GM23338 (cell line): ENCODE results near the gene CSTF1. TPM values are rescaled to one million over a fixed set of nuclear protein-coding genes. Genes with fewer than 3 reads are reported as not detected.

Experiments used
- ATAC-seq: fragments of 200-7000 bp; cut with Tn5 transposase; 3 replicates; pipeline ENCODE4 v1.9.1; 2020
- DNase-seq: peaks from one replicate; pipeline ENCODE4 v3.0.0-alpha.2; 2015; ENCODE audit warnings: low spot score
- H2AFZ ChIP-seq: fragments of 200-600 bp; sonication (generic); 2 replicates; pipeline ENCODE4 v1.8.0; 2016; ENCODE audit warnings: antibody characterized with exemption, mild to moderate bottlenecking, moderate library complexity
- H3F3A ChIP-seq: fragments of 200-600 bp; sonication (generic); replicated peaks from 2 replicates; pipeline ENCODE4 v1.8.0; 2017; ENCODE audit warnings: antibody characterized with exemption, mixed run types, low read depth
- H3K27ac ChIP-seq: fragments of 200-600 bp; sonication (generic); 2 replicates; pipeline ENCODE4 v1.6.1; 2016; ENCODE audit warnings: low read depth
- H3K27me3 ChIP-seq: fragments of 200-600 bp; sonication (generic); 2 replicates; pipeline ENCODE4 v1.8.0; 2016; ENCODE audit warnings: mild to moderate bottlenecking, mixed run types, moderate library complexity; ENCODE audit not compliant: insufficient read depth
- H3K36me3 ChIP-seq: fragments of 200-600 bp; sonication (generic); 2 replicates; pipeline ENCODE4 v1.8.0; 2016; ENCODE audit warnings: mild to moderate bottlenecking; ENCODE audit not compliant: insufficient read depth
- H3K4me1 ChIP-seq: fragments of 200-600 bp; sonication (generic); 2 replicates; pipeline ENCODE4 v1.8.0; 2016; ENCODE audit warnings: mild to moderate bottlenecking, moderate library complexity; ENCODE audit not compliant: insufficient read depth
- H3K4me2 ChIP-seq: fragments of 200-600 bp; sonication (generic); 2 replicates; pipeline ENCODE4 v1.7.1; 2017; ENCODE audit warnings: mixed run types
- H3K4me3 ChIP-seq: fragments of 200-600 bp; sonication (generic); 2 replicates; pipeline ENCODE4 v1.6.1; 2016; ENCODE audit warnings: mixed run types
- H3K79me2 ChIP-seq: fragments of 200-600 bp; sonication (generic); replicated peaks from 2 replicates; pipeline ENCODE4 v1.8.0; 2017; ENCODE audit warnings: mild to moderate bottlenecking; ENCODE audit not compliant: insufficient read depth
- H3K9me2 ChIP-seq: fragments of 200-600 bp; sonication (generic); 2 replicates; pipeline ENCODE4 v1.8.0; 2017; ENCODE audit not compliant: insufficient read depth
- H4K20me1 ChIP-seq: fragments of 200-600 bp; sonication (generic); replicated peaks from 2 replicates; pipeline ENCODE4 v1.8.0; 2017; ENCODE audit warnings: mild to moderate bottlenecking; ENCODE audit not compliant: insufficient read depth
- H3K27ac Mint-ChIP-seq: 2 replicates; pipeline ENCODE4 v1.8.0; 2020; ENCODE audit warnings: inconsistent platforms, mild to moderate bottlenecking, moderate library complexity, mixed read lengths
- H3K27me3 Mint-ChIP-seq: 3 replicates; pipeline ENCODE4 v1.8.0; 2022; ENCODE audit warnings: low read depth, mild to moderate bottlenecking, moderate library complexity, mixed read lengths, inconsistent platforms; ENCODE audit not compliant: insufficient read depth, poor library complexity
- H3K36me3 Mint-ChIP-seq: 3 replicates; pipeline ENCODE4 v1.8.0; 2021; ENCODE audit warnings: low read depth, mild to moderate bottlenecking, inconsistent platforms, moderate library complexity, mixed read lengths
- H3K4me1 Mint-ChIP-seq: 3 replicates; pipeline ENCODE4 v1.8.0; 2020; ENCODE audit warnings: mild to moderate bottlenecking, inconsistent platforms, mixed read lengths
- H3K4me3 Mint-ChIP-seq: 3 replicates; pipeline ENCODE4 v1.8.0; 2021; ENCODE audit warnings: moderate library complexity, mild to moderate bottlenecking, inconsistent platforms, mixed read lengths
- H3K9me3 Mint-ChIP-seq: 3 replicates; pipeline ENCODE4 v1.8.0; 2020; ENCODE audit warnings: moderate library complexity, mild to moderate bottlenecking, inconsistent platforms, mixed read lengths
- CREB1 ChIP-seq: fragments of 250-450 bp; sonication (Bioruptor Pico); IDR thresholded peaks from 2 replicates; pipeline ENCODE4 v1.5.0; 2020; ENCODE audit warnings: low read depth, mild to moderate bottlenecking, moderate library complexity
- CTCF ChIP-seq, 2 experiments: fragments of 200-600 bp in 1 of 2; sonication (generic) in 1 of 2; conservative IDR thresholded peaks; 2 replicates each; pipeline versions ENCODE4 v1.5.1 to v1.6.1; 2016 to 2017; ENCODE audit warnings: antibody characterized with exemption in 2 of 2, low read depth in 2 of 2, mild to moderate bottlenecking in 2 of 2, moderate library complexity in 1 of 2
- ETS1 ChIP-seq: IDR thresholded peaks from 2 replicates; pipeline ENCODE4 v1.6.1; 2016; ENCODE audit warnings: antibody characterized with exemption
- EZH2 ChIP-seq: fragments of 200-600 bp; sonication (generic); IDR thresholded peaks from one replicate; pipeline ENCODE4 v1.8.0; 2017; ENCODE audit warnings: antibody characterized with exemption, mild to moderate bottlenecking, low read depth; ENCODE audit not compliant: unreplicated experiment
- EZH2phosphoT487 ChIP-seq: fragments of 200-600 bp; sonication (generic); IDR thresholded peaks from one replicate; pipeline ENCODE4 v1.8.1; 2018; ENCODE audit warnings: antibody characterized with exemption; ENCODE audit not compliant: unreplicated experiment
- JUNB ChIP-seq: IDR thresholded peaks from one replicate; pipeline ENCODE4 v1.6.1; 2016; ENCODE audit warnings: antibody characterized with exemption; ENCODE audit not compliant: unreplicated experiment
- NANOG ChIP-seq: IDR thresholded peaks from 2 replicates; pipeline ENCODE4 v1.6.1; 2016; ENCODE audit warnings: antibody characterized with exemption, borderline replicate concordance
- POLR2AphosphoS5 ChIP-seq: IDR thresholded peaks from 2 replicates; pipeline ENCODE4 v1.6.1; 2016; ENCODE audit warnings: antibody characterized with exemption, low read depth
- STAT1 ChIP-seq: IDR thresholded peaks from one replicate; pipeline ENCODE4 v1.6.1; 2016; ENCODE audit warnings: antibody characterized with exemption; ENCODE audit not compliant: unreplicated experiment
- ZNF114 ChIP-seq: fragments of 250-450 bp; sonication (Bioruptor Pico); IDR thresholded peaks from 2 replicates; pipeline ENCODE4 v1.5.0; 2020; ENCODE audit warnings: mild to moderate bottlenecking, moderate library complexity
- ZNF331 ChIP-seq: fragments of 250-450 bp; sonication (Bioruptor Pico); IDR thresholded peaks from 2 replicates; pipeline ENCODE4 v1.5.0; 2020; ENCODE audit warnings: low read depth, mild to moderate bottlenecking, moderate library complexity
- ZNF462 ChIP-seq: fragments of 250-450 bp; sonication (Bioruptor Pico); IDR thresholded peaks from 2 replicates; pipeline ENCODE4 v1.5.0; 2020; ENCODE audit warnings: mild to moderate bottlenecking, moderate library complexity
- polyA plus RNA-seq: library from polyadenylated mRNA; unstranded; fragments of >200 nt; fragmentation: Nextera tagmentation; extraction: Ambion mirVana; gene quantifications from 2 replicates; pipeline ENCODE4 v1.2.1, GENCODE V29; 2016
- total RNA-seq: library from RNA; depleted of rRNA; stranded (reverse); fragments of >200 nt; shearing (Covaris generic); gene quantifications from 2 replicates; pipeline ENCODE4 v1.2.3, GENCODE V29; 2014
- TF ChIP-seq, protein P1 (sequence below): IDR thresholded peaks from one replicate; pipeline ENCODE4 v1.6.1; 2018; ENCODE audit warnings: antibody characterized with exemption; ENCODE audit not compliant: unreplicated experiment

Gene CSTF1
- total and polyA plus RNA-seq, 2 experiments from 2014 or later: 21.5 to 62.3 TPM

DNA sequence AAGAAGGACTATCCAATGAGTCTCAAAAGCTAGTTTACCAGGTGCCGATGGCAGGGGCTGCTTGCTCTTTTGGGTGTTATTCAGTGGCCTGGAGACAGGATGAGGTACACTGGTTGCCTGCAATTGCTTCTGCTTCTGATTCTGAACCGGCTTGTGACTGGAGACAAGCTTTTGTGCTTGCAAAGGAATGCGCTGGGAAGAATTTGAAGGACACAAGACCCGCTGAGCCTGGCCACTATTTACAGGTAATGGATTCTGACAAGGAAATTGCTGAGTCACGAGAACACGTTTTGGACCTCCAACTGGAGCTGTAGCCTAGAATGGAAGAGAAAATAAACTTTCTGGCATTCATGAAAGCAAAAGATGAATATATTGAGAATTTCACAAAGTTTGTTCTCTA lies 6.2 kb upstream of the CSTF1 start:
- DNase-seq: no peak
- Histone ChIP-seq H3K4me3 (no peak overlapping the region), H3F3A (no peaks in the 10 kb centered on the region), H2AFZ (no peak overlapping the region), H3K27me3 (no peaks in the 10 kb centered on the region), H4K20me1 (peaks cover 33% of the 10 kb centered on the region), H3K9me2 (no peaks in the 10 kb centered on the region), H3K27ac (no peak overlapping the region), H3K36me3 (peaks cover 71% of the 10 kb centered on the region), H3K4me2 (no peak overlapping the region), H3K4me1 (peaks cover 7% of the 10 kb centered on the region), H3K79me2 (peaks cover 100% of the 10 kb centered on the region)
- peak overlapping the region; percentile 86 for H3K27ac Mint-ChIP-seq
- no peak overlapping the region for H3K4me3 Mint-ChIP-seq
- H3K27me3 Mint-ChIP-seq: peaks cover 11% of the 10 kb centered on the region
- H3K36me3 Mint-ChIP-seq: peaks cover 90% of the 10 kb centered on the region
- no peak for ATAC-seq
- no peaks in the 10 kb centered on the region; the same call in 2 of the 3 replicates for H3K9me3 Mint-ChIP-seq
- no peak for TF ChIP-seq ZNF114 (CRISPR knock-in tag)
- TF ChIP-seq JUNB: no peak
- TF ChIP-seq CREB1 (CRISPR knock-in tag): no peak
- no peak for TF ChIP-seq EZH2phosphoT487
- TF ChIP-seq ETS1: no peak
- TF ChIP-seq ZNF331 (CRISPR knock-in tag): no peak
- TF ChIP-seq STAT1: no peak
- TF ChIP-seq NANOG: no peak
- TF ChIP-seq ZNF462: no peak
- no peak for TF ChIP-seq CTCF (conservative IDR thresholded peaks at IDR 0.05; ENCODE audit: low read depth in 2 of 2)
- TF ChIP-seq POLR2AphosphoS5: no peak
- TF ChIP-seq, protein P1, sequence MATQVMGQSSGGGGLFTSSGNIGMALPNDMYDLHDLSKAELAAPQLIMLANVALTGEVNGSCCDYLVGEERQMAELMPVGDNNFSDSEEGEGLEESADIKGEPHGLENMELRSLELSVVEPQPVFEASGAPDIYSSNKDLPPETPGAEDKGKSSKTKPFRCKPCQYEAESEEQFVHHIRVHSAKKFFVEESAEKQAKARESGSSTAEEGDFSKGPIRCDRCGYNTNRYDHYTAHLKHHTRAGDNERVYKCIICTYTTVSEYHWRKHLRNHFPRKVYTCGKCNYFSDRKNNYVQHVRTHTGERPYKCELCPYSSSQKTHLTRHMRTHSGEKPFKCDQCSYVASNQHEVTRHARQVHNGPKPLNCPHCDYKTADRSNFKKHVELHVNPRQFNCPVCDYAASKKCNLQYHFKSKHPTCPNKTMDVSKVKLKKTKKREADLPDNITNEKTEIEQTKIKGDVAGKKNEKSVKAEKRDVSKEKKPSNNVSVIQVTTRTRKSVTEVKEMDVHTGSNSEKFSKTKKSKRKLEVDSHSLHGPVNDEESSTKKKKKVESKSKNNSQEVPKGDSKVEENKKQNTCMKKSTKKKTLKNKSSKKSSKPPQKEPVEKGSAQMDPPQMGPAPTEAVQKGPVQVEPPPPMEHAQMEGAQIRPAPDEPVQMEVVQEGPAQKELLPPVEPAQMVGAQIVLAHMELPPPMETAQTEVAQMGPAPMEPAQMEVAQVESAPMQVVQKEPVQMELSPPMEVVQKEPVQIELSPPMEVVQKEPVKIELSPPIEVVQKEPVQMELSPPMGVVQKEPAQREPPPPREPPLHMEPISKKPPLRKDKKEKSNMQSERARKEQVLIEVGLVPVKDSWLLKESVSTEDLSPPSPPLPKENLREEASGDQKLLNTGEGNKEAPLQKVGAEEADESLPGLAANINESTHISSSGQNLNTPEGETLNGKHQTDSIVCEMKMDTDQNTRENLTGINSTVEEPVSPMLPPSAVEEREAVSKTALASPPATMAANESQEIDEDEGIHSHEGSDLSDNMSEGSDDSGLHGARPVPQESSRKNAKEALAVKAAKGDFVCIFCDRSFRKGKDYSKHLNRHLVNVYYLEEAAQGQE: no peak
- TF ChIP-seq EZH2: no peak
- H3K4me1 Mint-ChIP-seq: peaks cover 6% of the 10 kb centered on the region
